ENCODE data around the gene ZNF423. TPM values are rescaled to one million over a fixed set of nuclear protein-coding genes. Genes with fewer than 3 reads are reported as not detected.

The ZNF423 gene
- total and polyA plus RNA-seq, 12 donors: 1.7 to 10.6 (median 5.5) TPM

- Histone ChIP-seq H3K36me3 (replicated peaks in 1 of 2) (no peaks in the 10 kb centered on the region), H3K4me1 (replicated peaks in 1 of 2) (peaks cover 8 to 30% of the 10 kb centered on the region in 2 donors), H3K27ac (peak overlapping the region in 2 of 5 donors; percentile 56 to 70), H3K4me3 (no peak overlapping the region), H3K27me3 (no peaks in the 10 kb centered on the region), H3K9me3 (replicated peaks in 1 of 3) (no peaks in the 10 kb centered on the region)
- 17 to 29% (median 22%) methylated on average over 22 of the region's 22 CpGs for WGBS, 4 donors
- no peak for TF ChIP-seq CTCF (IDR thresholded peaks at IDR 0.05)
- DNase-seq: peak in 6 of 7 donors; percentile 52 to 73 (median 70)
- intact Hi-C loops (cut with DNase I): no loop called here
Measured at GRCh38 chr16:49639739-49640431, 216.0 kb downstream of the ZNF423 start.

- Histone ChIP-seq H3K27me3 (no peaks in the 10 kb centered on the region), H3K27ac (peak overlapping the region in 2 of 5 donors; percentile 56 to 70), H3K4me1 (replicated peaks in 1 of 2) (peaks cover 8 to 28% of the 10 kb centered on the region in 2 donors), H3K36me3 (replicated peaks in 1 of 2) (no peaks in the 10 kb centered on the region), H3K9me3 (replicated peaks in 1 of 3) (no peaks in the 10 kb centered on the region), H3K4me3 (no peak overlapping the region)
- TF ChIP-seq POLR2A (IDR thresholded peaks at IDR 0.05) (no peak), CTCF (IDR thresholded peaks at IDR 0.05) (no peak)
- DNase-seq: peak in 3 of 7 donors; percentile 22 to 36 (median 30)
- intact Hi-C loops (cut with DNase I): no loop called here
- 49 to 66% (median 54%) methylated on average over 20 to 23 of the region's 23 CpGs for WGBS, 4 donors
Measured at GRCh38 chr16:49638673-49639610, 217.0 kb downstream of the ZNF423 start.

- H3K27me3 ChIP-seq: no peaks in the 10 kb centered on the region
- DNase-seq: no peak
- intact Hi-C loops (cut with DNase I): no loop called here
- no peak for TF ChIP-seq POLR2A (IDR thresholded peaks at IDR 0.05)
- TF ChIP-seq CTCF (IDR thresholded peaks at IDR 0.05): no peak
- no peaks in the 10 kb centered on the region for H3K9me3 ChIP-seq (replicated peaks in 1 of 3)
- WGBS, 4 donors: 91 to 96% (median 93%) methylated on average over 39 to 42 of the region's 42 CpGs
- no peak overlapping the region for H3K4me3 ChIP-seq
- H3K4me1 ChIP-seq (replicated peaks in 1 of 2): peaks cover 8 to 24% of the 10 kb centered on the region in 2 donors
- peak overlapping the region in 1 of 5 donors; percentile 70 for H3K27ac ChIP-seq
- no peaks in the 10 kb centered on the region for H3K36me3 ChIP-seq (replicated peaks in 1 of 2)
Measured at GRCh38 chr16:49637933-49638672, 217.8 kb downstream of the ZNF423 start.

GRCh38 chr16:49637511-49637910 is 218.4 kb downstream of the ZNF423 start:
- WGBS, 4 donors: 95 to 98% (median 97%) methylated on average over 14 to 16 of the region's 16 CpGs
- Histone ChIP-seq H3K4me3 (no peak overlapping the region), H3K27me3 (no peaks in the 10 kb centered on the region), H3K36me3 (replicated peaks in 1 of 2) (no peaks in the 10 kb centered on the region), H3K4me1 (replicated peaks in 1 of 2) (peaks cover 8 to 24% of the 10 kb centered on the region in 2 donors), H3K9me3 (replicated peaks in 1 of 3) (no peaks in the 10 kb centered on the region), H3K27ac (no peak overlapping the region)
- intact Hi-C loops (cut with DNase I): no loop called here
- no peak for TF ChIP-seq CTCF (IDR thresholded peaks at IDR 0.05)
- no peak for TF ChIP-seq POLR2A (IDR thresholded peaks at IDR 0.05)
- no peak for DNase-seq
